Colon (tissue), 2 donors: ENCODE results near the gene SNHG17.
"Not testable (repeated sequence)": the region's sequence is repeated elsewhere in the genome, so short reads cannot be mapped to it uniquely, and the experiment has no call there.

Source experiments
- FAIRE-seq: peaks from 2 replicates; lab custom pipeline; 2012; peaks lifted over from hg19 to GRCh38; lab: Jason Lieb, UNC
- donor health status: control.
- donor health status: control.

The SNHG17 gene

DNA sequence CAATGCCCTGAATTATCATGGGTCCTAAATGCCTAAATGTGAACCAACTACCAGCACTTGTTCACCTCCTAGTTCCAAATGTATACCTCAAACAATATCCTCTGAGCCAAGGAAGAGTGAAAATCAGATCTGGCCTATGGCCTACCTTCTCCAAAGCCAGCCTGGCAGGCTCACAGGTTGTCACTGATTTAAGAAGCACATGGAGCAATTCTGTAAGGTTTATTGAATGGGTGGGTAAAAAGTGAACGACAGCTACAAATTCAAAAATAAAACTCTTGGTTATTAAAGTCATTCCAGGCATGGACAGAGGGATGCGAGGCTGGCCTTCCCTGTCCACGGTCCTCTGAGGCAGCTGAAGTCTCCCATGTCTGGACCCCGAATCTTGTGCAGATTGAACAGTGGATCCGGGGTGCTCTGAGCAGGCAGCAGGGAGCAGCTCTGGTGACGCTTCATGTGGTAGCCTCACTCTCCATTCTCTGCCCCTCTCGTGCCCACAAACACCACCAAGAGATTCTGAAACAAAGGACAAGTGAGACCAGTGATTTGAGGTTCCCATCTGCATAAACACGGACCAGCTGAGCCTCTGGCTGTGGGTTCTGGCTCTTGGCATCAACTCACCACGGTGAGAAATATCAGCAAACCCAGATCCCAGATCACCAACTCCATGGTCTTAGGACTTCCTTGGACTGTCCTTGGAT lies 14.6 kb downstream of the SNHG17 start:
- FAIRE-seq = no peak

GRCh38 chr20:38418509-38419204 lies 16.5 kb downstream of the SNHG17 start:
- FAIRE-seq = no peak

DNA sequence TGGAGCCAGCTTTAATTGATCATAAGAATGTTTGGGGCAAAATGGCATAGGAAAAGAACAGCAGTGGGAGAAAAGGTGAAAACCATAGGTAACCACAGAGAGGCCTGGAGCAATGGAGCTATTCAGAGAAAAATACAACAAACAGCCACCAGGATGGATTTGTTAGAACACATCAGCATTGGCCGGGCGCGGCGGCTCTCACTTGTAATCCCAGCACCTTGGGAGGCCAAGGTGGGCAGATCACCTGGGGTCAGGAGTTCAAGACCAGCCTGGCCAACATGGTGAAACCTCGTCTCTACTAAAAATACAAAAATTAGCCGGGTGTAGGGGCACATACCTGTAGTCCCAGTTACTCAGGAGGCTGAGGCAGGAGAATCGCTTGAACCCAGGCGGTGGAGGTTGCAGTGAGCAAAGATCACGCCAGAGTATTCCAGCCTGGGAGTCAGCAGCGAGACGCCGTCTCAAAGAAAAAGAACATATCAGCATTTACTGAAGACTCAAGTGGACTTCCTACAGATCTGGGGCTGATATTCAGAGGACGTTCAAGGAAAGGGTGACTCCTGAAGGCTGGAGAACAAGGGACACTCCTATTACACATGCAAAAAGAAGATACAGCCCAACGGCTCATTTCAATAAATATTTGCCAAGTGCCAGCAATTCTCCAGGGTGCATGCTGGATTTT lies 20.2 kb downstream of the SNHG17 start:
- FAIRE-seq = no peak

DNA sequence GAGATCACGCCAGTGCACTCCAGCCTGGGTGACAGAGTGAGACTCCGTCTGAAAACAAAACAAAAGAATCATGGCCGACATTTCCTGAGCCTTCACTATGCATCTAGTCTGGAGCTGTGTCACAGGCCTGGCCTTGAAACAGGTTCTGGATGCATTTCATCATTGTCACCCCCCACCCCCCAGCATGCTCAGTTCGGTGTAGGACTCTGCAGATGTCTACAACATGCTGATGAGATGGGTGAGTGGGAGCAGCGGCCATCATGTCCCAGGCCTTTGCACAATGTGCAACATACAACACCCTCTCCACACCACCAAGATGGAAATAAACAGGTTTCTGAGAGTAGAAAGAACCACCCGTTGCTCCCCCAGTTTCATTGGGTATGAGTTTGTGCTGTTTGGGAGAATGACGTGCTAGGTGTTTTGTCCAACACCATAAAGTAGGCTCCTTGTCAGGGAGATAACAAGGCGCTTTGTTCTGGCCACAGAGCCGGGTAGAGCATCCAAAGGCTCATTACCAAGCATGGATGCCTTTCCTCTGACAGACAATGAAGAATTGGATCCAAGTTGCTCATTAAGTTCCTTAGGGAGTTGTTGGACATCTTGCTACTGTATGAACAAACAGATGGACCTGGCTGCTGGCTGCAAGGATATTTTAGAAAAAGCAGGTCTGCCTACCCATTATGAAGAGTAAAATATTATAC lies 22.1 kb downstream of the SNHG17 start:
- FAIRE-seq = no peak

- FAIRE-seq = not testable (repeated sequence)
These were observed 27.3 kb downstream of the SNHG17 start for GRCh38 chr20:38407822-38408221.

DNA sequence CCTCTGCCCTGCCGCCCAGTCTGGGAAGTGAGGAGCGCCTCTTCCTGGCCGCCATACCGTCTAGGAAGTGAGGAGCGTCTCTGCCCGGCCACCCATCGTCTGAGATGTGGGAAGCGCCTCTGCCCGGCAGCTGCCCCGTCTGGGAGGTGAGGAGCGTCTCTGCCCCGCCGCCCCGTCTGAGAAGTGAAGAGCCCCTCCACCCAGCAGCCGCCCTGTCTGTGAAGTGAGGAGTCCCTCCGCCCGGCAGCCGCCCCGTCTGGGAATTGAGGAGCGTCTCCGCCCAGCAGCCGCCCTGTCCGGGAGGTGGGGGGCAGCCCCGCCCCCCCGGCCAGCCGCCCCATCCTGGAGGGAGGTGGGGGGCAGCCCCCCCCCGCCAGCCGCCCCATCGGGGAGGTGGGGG lies 27.8 kb downstream of the SNHG17 start:
- no peak for FAIRE-seq

DNA sequence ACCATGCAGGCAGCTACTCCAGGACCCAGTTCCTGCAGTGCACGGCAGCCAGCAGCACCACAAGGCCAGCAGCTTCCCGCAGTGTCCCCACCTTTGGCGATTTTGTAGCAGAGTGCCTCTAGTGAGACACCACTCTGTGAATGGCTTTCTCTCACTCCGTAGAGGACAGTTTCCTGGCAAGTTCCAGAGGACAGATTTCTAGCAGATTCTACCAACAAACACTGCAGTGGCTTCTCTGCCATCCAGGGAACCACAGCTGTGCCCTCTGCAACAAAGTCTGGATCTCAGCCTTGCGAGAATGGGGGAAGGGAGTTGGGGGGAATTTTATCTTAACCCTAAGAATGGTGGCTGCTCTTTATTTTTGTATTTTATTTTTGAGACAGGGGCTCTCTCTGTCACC lies 28.7 kb downstream of the SNHG17 start:
- FAIRE-seq = no peak

- FAIRE-seq = no peak
These were observed 30.0 kb downstream of the SNHG17 start for GRCh38 chr20:38405132-38405531.

DNA sequence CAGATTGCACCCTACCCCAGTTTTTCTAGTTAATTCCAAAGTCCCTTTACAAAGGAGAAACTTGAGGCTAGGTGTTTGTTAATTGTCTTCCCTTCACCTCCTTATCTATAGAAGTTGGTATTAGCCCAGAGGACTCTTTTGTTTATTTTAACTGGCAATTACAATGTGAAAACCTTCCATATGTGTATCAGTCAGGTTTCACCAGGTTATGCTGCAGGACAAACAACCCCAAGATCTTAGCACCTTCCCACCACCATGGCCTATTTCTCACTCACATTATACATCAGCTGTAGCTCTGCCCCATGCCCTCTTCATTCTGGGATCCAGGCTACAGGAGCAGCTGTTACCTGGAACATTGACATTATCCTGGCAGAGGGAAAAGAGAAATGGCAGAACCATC lies 31.1 kb downstream of the SNHG17 start:
- no peak for FAIRE-seq

DNA sequence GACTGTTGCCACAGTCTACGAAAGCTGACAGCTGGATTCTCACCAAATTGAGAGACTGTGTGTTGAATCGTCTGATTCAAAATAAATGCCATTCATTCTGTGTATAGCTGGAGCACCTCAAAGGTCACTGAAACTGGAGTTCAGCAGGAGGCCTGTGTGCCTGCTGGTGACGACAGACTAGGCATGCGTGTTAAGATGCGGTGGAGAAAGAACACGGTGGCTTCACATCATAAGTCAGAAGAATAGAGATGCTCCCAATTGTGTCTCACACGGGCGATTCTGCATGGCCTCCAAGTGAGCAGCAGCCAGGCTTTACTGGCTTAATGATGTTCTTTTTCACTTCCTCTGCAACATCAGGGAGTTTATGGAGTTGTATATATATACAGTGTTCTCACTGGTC lies 32.3 kb downstream of the SNHG17 start:
- no peak for FAIRE-seq

DNA sequence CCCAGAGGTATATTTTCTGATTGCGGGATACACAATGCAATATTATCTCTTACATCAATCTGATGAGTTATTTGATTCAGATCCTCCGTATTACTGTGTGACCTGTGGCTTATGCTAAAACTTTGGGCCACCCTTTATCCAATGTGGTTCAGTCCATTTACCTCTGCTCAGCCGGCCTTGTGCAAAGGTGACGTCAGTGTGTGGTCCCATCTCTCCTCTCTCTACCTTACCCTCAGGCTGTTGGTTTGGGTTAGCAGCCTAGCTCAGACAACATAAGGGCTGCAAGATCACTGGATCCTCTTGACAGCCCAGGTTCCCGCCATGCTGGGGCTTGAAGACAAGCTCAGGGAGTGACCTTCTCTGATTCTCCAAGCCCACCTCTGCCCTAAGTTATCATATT lies 33.0 kb downstream of the SNHG17 start:
- FAIRE-seq = no peak

GRCh38 chr20:38395751-38396395 lies 39.3 kb downstream of the SNHG17 start:
- FAIRE-seq = not testable (repeated sequence)

GRCh38 chr20:38395165-38395564 lies 40.0 kb downstream of the SNHG17 start:
- FAIRE-seq = no peak

GRCh38 chr20:38393259-38393658 lies 41.9 kb downstream of the SNHG17 start:
- no peak for FAIRE-seq

- no peak for FAIRE-seq
These were observed 42.8 kb downstream of the SNHG17 start for GRCh38 chr20:38392356-38392755.

GRCh38 chr20:38387953-38388352 lies 47.2 kb downstream of the SNHG17 start:
- no peak for FAIRE-seq

GRCh38 chr20:38386851-38387250 lies 48.3 kb downstream of the SNHG17 start:
- FAIRE-seq = no peak

- FAIRE-seq = no peak
These were observed 49.1 kb downstream of the SNHG17 start for GRCh38 chr20:38386004-38386403.

GRCh38 chr20:38383147-38383546 lies 52.0 kb downstream of the SNHG17 start:
- no peak for FAIRE-seq

DNA sequence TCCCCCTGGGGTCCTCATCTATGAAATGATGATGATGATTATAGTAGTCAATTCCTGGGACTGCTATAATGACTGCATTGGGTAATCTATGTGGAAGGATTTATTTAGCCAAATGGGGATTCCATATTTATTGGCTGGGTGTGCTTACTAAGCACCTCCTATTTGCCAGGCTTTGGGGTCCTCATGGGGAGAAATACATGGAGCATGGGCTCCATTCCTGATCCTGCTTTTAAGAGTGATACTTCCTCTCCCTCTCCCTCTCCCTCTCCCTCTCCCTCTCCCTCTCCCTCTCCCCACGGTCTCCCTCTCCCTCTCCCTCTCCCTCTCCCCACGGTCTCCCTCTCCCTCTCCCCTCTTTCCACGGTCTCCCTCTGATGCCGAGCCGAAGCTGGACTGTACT lies 57.3 kb downstream of the SNHG17 start:
- not testable (repeated sequence) for FAIRE-seq

- FAIRE-seq = no peak
These were observed 58.0 kb downstream of the SNHG17 start for GRCh38 chr20:38377039-38377685.

- FAIRE-seq = no peak
These were observed 61.2 kb downstream of the SNHG17 start for GRCh38 chr20:38373898-38374297.
